Uterus (tissue), 4 donors: Measurements from ENCODE around the gene CREB3L2. TPM values are rescaled to one million over a fixed set of nuclear protein-coding genes. Genes with fewer than 3 reads are reported as not detected.
A peak's percentile ranks its signal among the peaks of the same experiment; 100 is the strongest.

Source experiments
- DNase-seq, 2 donors: peaks; one replicate each; pipeline ENCODE4 v3.0.0-alpha.2; 2019 to 2020
- H3K27ac ChIP-seq, 2 donors: fragments of 200-600 bp; sonication (generic); 1 replicate in 1 of 2; 2 replicates in 1 of 2; pipeline ENCODE4 v1.5.1; 2016 to 2018
- H3K27me3 ChIP-seq, 2 donors: fragments of 200-600 bp; sonication (generic); one replicate each; pipeline ENCODE4 v1.5.1; 2018 to 2019; ENCODE audit warnings: control low read depth in 1 of 2
- H3K36me3 ChIP-seq, 2 donors: fragments of 200-600 bp; sonication (generic); one replicate each; pipeline ENCODE4 v1.5.1; 2019; ENCODE audit warnings: control low read depth in 1 of 2
- H3K4me1 ChIP-seq, 2 donors: fragments of 200-600 bp; sonication (generic); one replicate each; pipeline ENCODE4 v1.5.1; 2018 to 2019; ENCODE audit warnings: control low read depth in 1 of 2
- H3K4me3 ChIP-seq, 2 donors: fragments of 200-600 bp; sonication (generic); 1 replicate in 1 of 2; 2 replicates in 1 of 2; pipeline ENCODE4 v1.5.1; 2018 to 2019; ENCODE audit warnings: mild to moderate bottlenecking in 1 of 2
- H3K9me3 ChIP-seq, 2 donors: fragments of 200-600 bp; sonication (generic); one replicate each; pipeline ENCODE4 v1.5.1; 2019; ENCODE audit warnings: control low read depth in 1 of 2
- CTCF ChIP-seq, 4 experiments: fragments of 200-600 bp in 2 of 4; fragments of 450-650 bp in 2 of 4; sonication (generic) in 2 of 4; IDR thresholded peaks; one replicate each; pipeline ENCODE4 v1.5.1; 2016 to 2019; ENCODE audit warnings: antibody characterized with exemption in 4 of 4, mild to moderate bottlenecking in 2 of 4, moderate library complexity in 1 of 4
- POLR2A ChIP-seq, 2 donors: fragments of 450-650 bp; IDR thresholded peaks; one replicate each; pipeline ENCODE4 v1.6.1; 2016; ENCODE audit warnings: antibody characterized with exemption in 2 of 2, mild to moderate bottlenecking in 1 of 2, moderate library complexity in 1 of 2
- intact Hi-C: fragments of 100-400 bp; cut with DNase I; formaldehyde crosslinking; loops from one replicate; pipeline ENCODE4 v1.15.1; 2023; ENCODE audit warnings: low total_unique reads
- total RNA-seq, 4 donors: library from RNA; depleted of rRNA in 3 of 4; stranded (reverse); fragments of >200 nt in 3 of 4; gene quantifications; one replicate each; pipeline versions ENCODE4 v1.1.0 to v1.2.4, GENCODE V29; 2014 to 2023
- donor health status: DM: yes; HTN: yes; CAD: no.

Gene CREB3L2
- total RNA-seq, 4 donors from 2014 or later: 24.7 to 185 (median 41.1) TPM

- no peak for TF ChIP-seq CTCF (IDR thresholded peaks at IDR 0.05)
- TF ChIP-seq POLR2A (IDR thresholded peaks at IDR 0.05): no peak
These were observed 84.8 kb downstream of the CREB3L2 start for GRCh38 chr7:137916980-137917645.

GRCh38 chr7:137916564-137916963 lies 85.3 kb downstream of the CREB3L2 start:
- peaks cover 0 to 14% of the 10 kb centered on the region in 2 donors for H3K4me1 ChIP-seq

More at GRCh38 chr7:137916980-137917645, 84.8 kb downstream of the CREB3L2 start:
- no peak for DNase-seq
- no peaks in the 10 kb centered on the region for H3K36me3 ChIP-seq
- H3K4me1 ChIP-seq: peaks cover 0 to 14% of the 10 kb centered on the region in 2 donors
- no peaks in the 10 kb centered on the region for H3K27me3 ChIP-seq
- peak overlapping the region; percentile 6 to 81 for H3K27ac ChIP-seq
- H3K4me3 ChIP-seq: no peak overlapping the region
- intact Hi-C loops: no loop called here
- H3K9me3 ChIP-seq: no peaks in the 10 kb centered on the region

GRCh38 chr7:137915266-137915665 lies 86.6 kb downstream of the CREB3L2 start:
- no peak overlapping the region for H3K27ac ChIP-seq
- H3K9me3 ChIP-seq: no peaks in the 10 kb centered on the region
- H3K27me3 ChIP-seq: no peaks in the 10 kb centered on the region
- intact Hi-C loops: no loop called here
- DNase-seq: no peak
- no peak for TF ChIP-seq POLR2A (IDR thresholded peaks at IDR 0.05)
- TF ChIP-seq CTCF (IDR thresholded peaks at IDR 0.05): no peak
- peaks cover 0 to 9% of the 10 kb centered on the region in 2 donors for H3K4me1 ChIP-seq
- no peaks in the 10 kb centered on the region for H3K36me3 ChIP-seq
- no peak overlapping the region for H3K4me3 ChIP-seq

More at GRCh38 chr7:137916564-137916963, 85.3 kb downstream of the CREB3L2 start:
- TF ChIP-seq POLR2A (IDR thresholded peaks at IDR 0.05) (no peak), CTCF (IDR thresholded peaks at IDR 0.05) (no peak)
- no peaks in the 10 kb centered on the region for H3K36me3 ChIP-seq
- no peak overlapping the region for H3K4me3 ChIP-seq
- DNase-seq: no peak
- no peaks in the 10 kb centered on the region for H3K9me3 ChIP-seq
- no peaks in the 10 kb centered on the region for H3K27me3 ChIP-seq
- H3K27ac ChIP-seq: peak overlapping the region; percentile 6 to 81
- intact Hi-C loops: no loop called here

- TF ChIP-seq POLR2A (IDR thresholded peaks at IDR 0.05) (no peak), CTCF (IDR thresholded peaks at IDR 0.05) (no peak)
- intact Hi-C loops: no loop called here
- Histone ChIP-seq H3K9me3 (no peaks in the 10 kb centered on the region), H3K36me3 (no peaks in the 10 kb centered on the region), H3K4me1 (no peaks in the 10 kb centered on the region), H3K27ac (no peak overlapping the region), H3K4me3 (no peak overlapping the region), H3K27me3 (no peaks in the 10 kb centered on the region)
- DNase-seq: no peak
These were observed 87.9 kb downstream of the CREB3L2 start for GRCh38 chr7:137913985-137914384.

- Histone ChIP-seq H3K27me3 (no peaks in the 10 kb centered on the region), H3K36me3 (no peaks in the 10 kb centered on the region), H3K27ac (peak overlapping the region; percentile 69 to 80), H3K4me3 (no peak overlapping the region), H3K4me1 (no peaks in the 10 kb centered on the region), H3K9me3 (no peaks in the 10 kb centered on the region)
- DNase-seq: peak; percentile 66 to 69
- intact Hi-C loops: no loop called here
- TF ChIP-seq POLR2A (IDR thresholded peaks at IDR 0.05) (no peak), CTCF (IDR thresholded peaks at IDR 0.05) (no peak)
These were observed 92.8 kb downstream of the CREB3L2 start for GRCh38 chr7:137909042-137909441.
